ENCODE results near the gene PET100. TPM values are rescaled to one million over a fixed set of nuclear protein-coding genes. Genes with fewer than 3 reads are reported as not detected.
A peak's percentile ranks its signal among the peaks of the same experiment; 100 is the strongest.

The PET100 gene
- total and polyA plus RNA-seq, 2 experiments from 2014 or later = 29.4 to 296 TPM

- Histone ChIP-seq H3K4me2 (no peak overlapping the region), H3K36me3 (replicated peaks; ENCODE audit: insufficient read depth, low read depth) (no peaks in the 10 kb centered on the region), H3K27me3 (no peaks in the 10 kb centered on the region), H4K20me1 (ENCODE audit: insufficient read depth, poor library complexity, severe bottlenecking) (peaks cover 1% of the 10 kb centered on the region), H3K9me2 (replicated peaks; ENCODE audit: insufficient read depth) (no peaks in the 10 kb centered on the region), H3K4me1 (ENCODE audit: insufficient read depth) (no peaks in the 10 kb centered on the region), H2AFZ (no peak overlapping the region), H3K79me2 (no peaks in the 10 kb centered on the region), H3K9me3 (ENCODE audit: low read depth) (no peaks in the 10 kb centered on the region), H3K4me3 (no peak overlapping the region), H3K27ac (no peak overlapping the region)
- 97% methylated on average over 22 of the region's 28 CpGs for WGBS (ENCODE audit: low lambda C conversion rate, missing lambda C conversion rate)
- TF ChIP-seq EZH2phosphoT487 (IDR thresholded peaks at IDR 0.05; ENCODE audit: low read depth, severe bottlenecking, unreplicated experiment) = no peak
- no peak for TF ChIP-seq EZH2 (IDR thresholded peaks at IDR 0.05; ENCODE audit: borderline replicate concordance)
- TF ChIP-seq CTCF (IDR thresholded peaks at IDR 0.05; ENCODE audit: poor library complexity) = no peak
- no peak for DNase-seq (ENCODE audit: low spot score)
Observed at GRCh38 chr19:7617735-7618134, 11.9 kb upstream of the PET100 start.

- Histone ChIP-seq H3K4me3 (no peak overlapping the region), H3K9me2 (replicated peaks; ENCODE audit: insufficient read depth) (no peaks in the 10 kb centered on the region), H3K4me1 (ENCODE audit: insufficient read depth) (no peaks in the 10 kb centered on the region), H3K27ac (peak overlapping the region; percentile 47), H3K36me3 (replicated peaks; ENCODE audit: insufficient read depth, low read depth) (no peaks in the 10 kb centered on the region), H3K4me2 (no peak overlapping the region), H3K27me3 (no peaks in the 10 kb centered on the region), H3K9me3 (ENCODE audit: low read depth) (no peaks in the 10 kb centered on the region), H2AFZ (no peak overlapping the region), H4K20me1 (ENCODE audit: insufficient read depth, poor library complexity, severe bottlenecking) (no peaks in the 10 kb centered on the region), H3K79me2 (no peaks in the 10 kb centered on the region)
- 75% methylated on average over 4 of the region's 4 CpGs for WGBS (ENCODE audit: low lambda C conversion rate, missing lambda C conversion rate)
- no peak for TF ChIP-seq CTCF (IDR thresholded peaks at IDR 0.05; ENCODE audit: poor library complexity)
- TF ChIP-seq EZH2 (IDR thresholded peaks at IDR 0.05; ENCODE audit: borderline replicate concordance) = no peak
- TF ChIP-seq EZH2phosphoT487 (IDR thresholded peaks at IDR 0.05; ENCODE audit: low read depth, severe bottlenecking, unreplicated experiment) = no peak
- peak; percentile 45 for DNase-seq (ENCODE audit: low spot score)
Observed at GRCh38 chr19:7618348-7618747, 11.2 kb upstream of the PET100 start.

- DNase-seq (ENCODE audit: low spot score) = no peak
- no peaks in the 10 kb centered on the region for H4K20me1 ChIP-seq (ENCODE audit: insufficient read depth, poor library complexity, severe bottlenecking)
- H3K4me3 ChIP-seq = no peak overlapping the region
- H2AFZ ChIP-seq = no peak overlapping the region
- H3K9me2 ChIP-seq (replicated peaks; ENCODE audit: insufficient read depth) = no peaks in the 10 kb centered on the region
- 74% methylated on average over 20 of the region's 21 CpGs for WGBS (ENCODE audit: low lambda C conversion rate, missing lambda C conversion rate)
- no peak overlapping the region for H3K4me2 ChIP-seq
- H3K27ac ChIP-seq = peak overlapping the region; percentile 47
- no peaks in the 10 kb centered on the region for H3K4me1 ChIP-seq (ENCODE audit: insufficient read depth)
- no peaks in the 10 kb centered on the region for H3K9me3 ChIP-seq (ENCODE audit: low read depth)
- H3K79me2 ChIP-seq = no peaks in the 10 kb centered on the region
- TF ChIP-seq CTCF (IDR thresholded peaks at IDR 0.05; ENCODE audit: poor library complexity) (no peak), EZH2 (IDR thresholded peaks at IDR 0.05; ENCODE audit: borderline replicate concordance) (no peak), EZH2phosphoT487 (IDR thresholded peaks at IDR 0.05; ENCODE audit: low read depth, severe bottlenecking, unreplicated experiment) (no peak)
- H3K36me3 ChIP-seq (replicated peaks; ENCODE audit: insufficient read depth, low read depth) = no peaks in the 10 kb centered on the region
- no peaks in the 10 kb centered on the region for H3K27me3 ChIP-seq
Observed at GRCh38 chr19:7618771-7619510, 10.7 kb upstream of the PET100 start.
